ENCODE results near the gene DLG2.

DNA sequence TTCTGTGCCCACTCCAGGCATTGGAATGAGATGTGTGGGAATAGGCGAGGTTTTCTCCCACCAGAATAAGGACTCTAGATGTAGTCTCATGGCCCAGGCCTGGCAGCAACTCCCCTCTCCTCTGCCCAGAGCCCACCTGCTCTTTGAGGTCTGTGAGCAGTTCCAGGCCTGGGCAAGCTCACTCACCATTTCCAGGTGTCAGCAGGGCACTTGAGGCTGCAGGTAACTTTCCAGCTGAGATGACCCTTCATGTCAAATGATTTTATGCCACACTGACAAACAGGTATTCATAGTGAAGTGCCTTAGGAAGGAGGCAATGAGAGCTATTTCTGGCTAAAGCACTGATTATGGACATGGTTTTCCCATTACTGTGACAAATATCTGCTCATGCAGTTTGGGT, 2217.7 kb downstream of the DLG2 start:
- TF ChIP-seq CTCF (conservative IDR thresholded peaks at IDR 0.05 in 1 of 2, IDR thresholded peaks at IDR 0.05 in 1 of 2; ENCODE audit: extremely low read depth in 1 of 2, insufficient read depth in 1 of 2, low read depth in 1 of 2, low read length in 2 of 2), result no peak
- no peak for TF ChIP-seq EZH2 (IDR thresholded peaks at IDR 0.05; ENCODE audit: borderline replicate concordance, low read length)
